GM23338 (cell line): ENCODE results near the gene MEF2A. TPM values are rescaled to one million over a fixed set of nuclear protein-coding genes. Genes with fewer than 3 reads are reported as not detected.

ENCODE experiments used
- ATAC-seq: fragments of 200-7000 bp; cut with Tn5 transposase; 3 replicates; pipeline ENCODE4 v1.9.1; 2020
- DNase-seq: peaks from one replicate; pipeline ENCODE4 v3.0.0-alpha.2; 2015; ENCODE audit warnings: low spot score
- H2AFZ ChIP-seq: fragments of 200-600 bp; sonication (generic); 2 replicates; pipeline ENCODE4 v1.8.0; 2016; ENCODE audit warnings: antibody characterized with exemption, mild to moderate bottlenecking, moderate library complexity
- H3F3A ChIP-seq: fragments of 200-600 bp; sonication (generic); replicated peaks from 2 replicates; pipeline ENCODE4 v1.8.0; 2017; ENCODE audit warnings: antibody characterized with exemption, mixed run types, low read depth
- H3K27ac ChIP-seq: fragments of 200-600 bp; sonication (generic); 2 replicates; pipeline ENCODE4 v1.6.1; 2016; ENCODE audit warnings: low read depth
- H3K27me3 ChIP-seq: fragments of 200-600 bp; sonication (generic); 2 replicates; pipeline ENCODE4 v1.8.0; 2016; ENCODE audit warnings: mild to moderate bottlenecking, mixed run types, moderate library complexity; ENCODE audit not compliant: insufficient read depth
- H3K36me3 ChIP-seq: fragments of 200-600 bp; sonication (generic); 2 replicates; pipeline ENCODE4 v1.8.0; 2016; ENCODE audit warnings: mild to moderate bottlenecking; ENCODE audit not compliant: insufficient read depth
- H3K4me1 ChIP-seq: fragments of 200-600 bp; sonication (generic); 2 replicates; pipeline ENCODE4 v1.8.0; 2016; ENCODE audit warnings: mild to moderate bottlenecking, moderate library complexity; ENCODE audit not compliant: insufficient read depth
- H3K4me2 ChIP-seq: fragments of 200-600 bp; sonication (generic); 2 replicates; pipeline ENCODE4 v1.7.1; 2017; ENCODE audit warnings: mixed run types
- H3K4me3 ChIP-seq: fragments of 200-600 bp; sonication (generic); 2 replicates; pipeline ENCODE4 v1.6.1; 2016; ENCODE audit warnings: mixed run types
- H3K79me2 ChIP-seq: fragments of 200-600 bp; sonication (generic); replicated peaks from 2 replicates; pipeline ENCODE4 v1.8.0; 2017; ENCODE audit warnings: mild to moderate bottlenecking; ENCODE audit not compliant: insufficient read depth
- H3K9me2 ChIP-seq: fragments of 200-600 bp; sonication (generic); 2 replicates; pipeline ENCODE4 v1.8.0; 2017; ENCODE audit not compliant: insufficient read depth
- H4K20me1 ChIP-seq: fragments of 200-600 bp; sonication (generic); replicated peaks from 2 replicates; pipeline ENCODE4 v1.8.0; 2017; ENCODE audit warnings: mild to moderate bottlenecking; ENCODE audit not compliant: insufficient read depth
- H3K27ac Mint-ChIP-seq: 2 replicates; pipeline ENCODE4 v1.8.0; 2020; ENCODE audit warnings: inconsistent platforms, mild to moderate bottlenecking, moderate library complexity, mixed read lengths
- H3K27me3 Mint-ChIP-seq: 3 replicates; pipeline ENCODE4 v1.8.0; 2022; ENCODE audit warnings: low read depth, mild to moderate bottlenecking, moderate library complexity, mixed read lengths, inconsistent platforms; ENCODE audit not compliant: insufficient read depth, poor library complexity
- H3K36me3 Mint-ChIP-seq: 3 replicates; pipeline ENCODE4 v1.8.0; 2021; ENCODE audit warnings: low read depth, mild to moderate bottlenecking, inconsistent platforms, moderate library complexity, mixed read lengths
- H3K4me1 Mint-ChIP-seq: 3 replicates; pipeline ENCODE4 v1.8.0; 2020; ENCODE audit warnings: mild to moderate bottlenecking, inconsistent platforms, mixed read lengths
- H3K4me3 Mint-ChIP-seq: 3 replicates; pipeline ENCODE4 v1.8.0; 2021; ENCODE audit warnings: moderate library complexity, mild to moderate bottlenecking, inconsistent platforms, mixed read lengths
- H3K9me3 Mint-ChIP-seq: 3 replicates; pipeline ENCODE4 v1.8.0; 2020; ENCODE audit warnings: moderate library complexity, mild to moderate bottlenecking, inconsistent platforms, mixed read lengths
- CREB1 ChIP-seq: fragments of 250-450 bp; sonication (Bioruptor Pico); IDR thresholded peaks from 2 replicates; pipeline ENCODE4 v1.5.0; 2020; ENCODE audit warnings: low read depth, mild to moderate bottlenecking, moderate library complexity
- EZH2 ChIP-seq: fragments of 200-600 bp; sonication (generic); IDR thresholded peaks from one replicate; pipeline ENCODE4 v1.8.0; 2017; ENCODE audit warnings: antibody characterized with exemption, mild to moderate bottlenecking, low read depth; ENCODE audit not compliant: unreplicated experiment
- EZH2phosphoT487 ChIP-seq: fragments of 200-600 bp; sonication (generic); IDR thresholded peaks from one replicate; pipeline ENCODE4 v1.8.1; 2018; ENCODE audit warnings: antibody characterized with exemption; ENCODE audit not compliant: unreplicated experiment
- JUNB ChIP-seq: IDR thresholded peaks from one replicate; pipeline ENCODE4 v1.6.1; 2016; ENCODE audit warnings: antibody characterized with exemption; ENCODE audit not compliant: unreplicated experiment
- NANOG ChIP-seq: IDR thresholded peaks from 2 replicates; pipeline ENCODE4 v1.6.1; 2016; ENCODE audit warnings: antibody characterized with exemption, borderline replicate concordance
- POLR2AphosphoS5 ChIP-seq: IDR thresholded peaks from 2 replicates; pipeline ENCODE4 v1.6.1; 2016; ENCODE audit warnings: antibody characterized with exemption, low read depth
- ZNF114 ChIP-seq: fragments of 250-450 bp; sonication (Bioruptor Pico); IDR thresholded peaks from 2 replicates; pipeline ENCODE4 v1.5.0; 2020; ENCODE audit warnings: mild to moderate bottlenecking, moderate library complexity
- ZNF331 ChIP-seq: fragments of 250-450 bp; sonication (Bioruptor Pico); IDR thresholded peaks from 2 replicates; pipeline ENCODE4 v1.5.0; 2020; ENCODE audit warnings: low read depth, mild to moderate bottlenecking, moderate library complexity
- polyA plus RNA-seq: library from polyadenylated mRNA; unstranded; fragments of >200 nt; fragmentation: Nextera tagmentation; extraction: Ambion mirVana; gene quantifications from 2 replicates; pipeline ENCODE4 v1.2.1, GENCODE V29; 2016
- total RNA-seq: library from RNA; depleted of rRNA; stranded (reverse); fragments of >200 nt; shearing (Covaris generic); gene quantifications from 2 replicates; pipeline ENCODE4 v1.2.3, GENCODE V29; 2014
- TF ChIP-seq, protein P1 (sequence below): IDR thresholded peaks from one replicate; pipeline ENCODE4 v1.6.1; 2018; ENCODE audit warnings: antibody characterized with exemption; ENCODE audit not compliant: unreplicated experiment
- TF ChIP-seq, protein P2 (sequence below): IDR thresholded peaks from 2 replicates; pipeline ENCODE4 v1.6.1; 2016; ENCODE audit warnings: antibody characterized with exemption

MEF2A gene
- total and polyA plus RNA-seq, 2 experiments from 2014 or later, result 20.3 to 42.3 TPM

DNA sequence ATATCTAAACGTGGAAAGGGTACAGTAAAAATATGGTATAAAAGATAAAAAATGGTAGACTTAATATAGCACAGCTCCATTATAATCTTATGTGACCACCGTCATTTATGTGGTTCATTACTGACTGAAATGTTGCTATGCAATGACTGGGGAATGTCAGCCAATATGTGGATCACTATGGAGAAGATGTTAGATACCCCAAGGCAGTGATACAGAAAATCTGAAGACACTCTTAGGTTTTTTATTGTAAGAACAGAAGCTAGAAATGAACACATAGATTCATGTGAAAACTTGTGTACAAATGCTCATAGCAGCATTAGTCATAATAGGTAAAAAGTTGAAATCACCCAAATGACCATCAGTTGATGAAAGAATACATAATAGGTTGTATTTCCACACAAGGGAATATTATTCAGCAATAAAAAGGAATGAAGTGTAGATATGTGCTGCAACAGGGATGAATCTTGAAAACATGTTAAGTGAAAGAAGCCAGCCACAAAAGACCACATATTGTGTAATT lies 18.4 kb downstream of the MEF2A start:
- Histone ChIP-seq H3K4me3 (no peak overlapping the region), H3F3A (no peaks in the 10 kb centered on the region), H3K4me2 (no peak overlapping the region), H3K79me2 (peaks cover 100% of the 10 kb centered on the region), H3K27me3 (no peaks in the 10 kb centered on the region), H3K9me2 (no peaks in the 10 kb centered on the region), H4K20me1 (no peaks in the 10 kb centered on the region), H3K36me3 (peaks cover 6% of the 10 kb centered on the region; the same call in 1 of the 2 replicates), H2AFZ (no peak overlapping the region), H3K27ac (no peak overlapping the region), H3K4me1 (peaks cover 51% of the 10 kb centered on the region)
- ATAC-seq (no peak), DNase-seq (no peak)
- Mint-ChIP-seq H3K27ac (no peak overlapping the region), H3K36me3 (peaks cover 29% of the 10 kb centered on the region; the same call in 2 of the 3 replicates), H3K9me3 (peaks cover 17% of the 10 kb centered on the region; the same call in 2 of the 3 replicates), H3K27me3 (peaks cover 5% of the 10 kb centered on the region), H3K4me1 (peaks cover 42% of the 10 kb centered on the region), H3K4me3 (no peak overlapping the region)
- TF ChIP-seq EZH2, result no peak
- no peak for TF ChIP-seq EZH2phosphoT487
- TF ChIP-seq CREB1, result no peak
- TF ChIP-seq, protein P1, sequence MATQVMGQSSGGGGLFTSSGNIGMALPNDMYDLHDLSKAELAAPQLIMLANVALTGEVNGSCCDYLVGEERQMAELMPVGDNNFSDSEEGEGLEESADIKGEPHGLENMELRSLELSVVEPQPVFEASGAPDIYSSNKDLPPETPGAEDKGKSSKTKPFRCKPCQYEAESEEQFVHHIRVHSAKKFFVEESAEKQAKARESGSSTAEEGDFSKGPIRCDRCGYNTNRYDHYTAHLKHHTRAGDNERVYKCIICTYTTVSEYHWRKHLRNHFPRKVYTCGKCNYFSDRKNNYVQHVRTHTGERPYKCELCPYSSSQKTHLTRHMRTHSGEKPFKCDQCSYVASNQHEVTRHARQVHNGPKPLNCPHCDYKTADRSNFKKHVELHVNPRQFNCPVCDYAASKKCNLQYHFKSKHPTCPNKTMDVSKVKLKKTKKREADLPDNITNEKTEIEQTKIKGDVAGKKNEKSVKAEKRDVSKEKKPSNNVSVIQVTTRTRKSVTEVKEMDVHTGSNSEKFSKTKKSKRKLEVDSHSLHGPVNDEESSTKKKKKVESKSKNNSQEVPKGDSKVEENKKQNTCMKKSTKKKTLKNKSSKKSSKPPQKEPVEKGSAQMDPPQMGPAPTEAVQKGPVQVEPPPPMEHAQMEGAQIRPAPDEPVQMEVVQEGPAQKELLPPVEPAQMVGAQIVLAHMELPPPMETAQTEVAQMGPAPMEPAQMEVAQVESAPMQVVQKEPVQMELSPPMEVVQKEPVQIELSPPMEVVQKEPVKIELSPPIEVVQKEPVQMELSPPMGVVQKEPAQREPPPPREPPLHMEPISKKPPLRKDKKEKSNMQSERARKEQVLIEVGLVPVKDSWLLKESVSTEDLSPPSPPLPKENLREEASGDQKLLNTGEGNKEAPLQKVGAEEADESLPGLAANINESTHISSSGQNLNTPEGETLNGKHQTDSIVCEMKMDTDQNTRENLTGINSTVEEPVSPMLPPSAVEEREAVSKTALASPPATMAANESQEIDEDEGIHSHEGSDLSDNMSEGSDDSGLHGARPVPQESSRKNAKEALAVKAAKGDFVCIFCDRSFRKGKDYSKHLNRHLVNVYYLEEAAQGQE, result no peak
- no peak for TF ChIP-seq NANOG
- TF ChIP-seq, protein P2, sequence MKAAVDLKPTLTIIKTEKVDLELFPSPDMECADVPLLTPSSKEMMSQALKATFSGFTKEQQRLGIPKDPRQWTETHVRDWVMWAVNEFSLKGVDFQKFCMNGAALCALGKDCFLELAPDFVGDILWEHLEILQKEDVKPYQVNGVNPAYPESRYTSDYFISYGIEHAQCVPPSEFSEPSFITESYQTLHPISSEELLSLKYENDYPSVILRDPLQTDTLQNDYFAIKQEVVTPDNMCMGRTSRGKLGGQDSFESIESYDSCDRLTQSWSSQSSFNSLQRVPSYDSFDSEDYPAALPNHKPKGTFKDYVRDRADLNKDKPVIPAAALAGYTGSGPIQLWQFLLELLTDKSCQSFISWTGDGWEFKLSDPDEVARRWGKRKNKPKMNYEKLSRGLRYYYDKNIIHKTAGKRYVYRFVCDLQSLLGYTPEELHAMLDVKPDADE, result no peak
- TF ChIP-seq JUNB, result no peak
- TF ChIP-seq ZNF331 (CRISPR knock-in tag), result no peak

DNA sequence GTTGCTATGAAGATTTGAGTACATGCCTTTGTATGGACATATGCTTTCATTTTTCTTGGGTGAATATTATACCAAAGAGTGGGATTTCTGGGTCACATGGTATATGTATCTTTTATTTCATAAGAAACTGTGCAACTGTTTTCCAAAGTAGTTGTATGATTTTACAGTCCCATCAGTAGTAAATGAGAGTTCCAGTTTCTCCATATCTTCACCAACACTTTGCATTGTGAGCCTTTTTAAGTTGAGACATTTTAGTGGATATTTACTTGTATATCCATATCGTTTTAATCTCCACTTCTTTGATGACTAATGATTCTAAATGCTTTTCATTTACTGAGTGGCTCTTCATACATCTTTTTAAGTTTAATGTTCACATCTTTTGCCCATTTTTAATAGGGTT lies 20.3 kb downstream of the MEF2A start:
- Mint-ChIP-seq H3K27ac (no peak overlapping the region), H3K36me3 (peaks cover 29% of the 10 kb centered on the region; the same call in 2 of the 3 replicates), H3K9me3 (peaks cover 17% of the 10 kb centered on the region; the same call in 2 of the 3 replicates), H3K4me1 (peaks cover 37% of the 10 kb centered on the region), H3K4me3 (no peak overlapping the region), H3K27me3 (no peaks in the 10 kb centered on the region)
- Histone ChIP-seq H4K20me1 (no peaks in the 10 kb centered on the region), H3K79me2 (peaks cover 100% of the 10 kb centered on the region), H2AFZ (no peak overlapping the region), H3K36me3 (peaks cover 6% of the 10 kb centered on the region; the same call in 1 of the 2 replicates), H3K4me3 (no peak overlapping the region), H3K27ac (no peak overlapping the region), H3K27me3 (no peaks in the 10 kb centered on the region), H3K9me2 (no peaks in the 10 kb centered on the region), H3K4me1 (peaks cover 37% of the 10 kb centered on the region), H3K4me2 (no peak overlapping the region), H3F3A (no peaks in the 10 kb centered on the region)
- DNase-seq (no peak), ATAC-seq (no peak)
- TF ChIP-seq, protein P1, result no peak
- no peak for TF ChIP-seq ZNF114 (CRISPR knock-in tag)
- no peak for TF ChIP-seq NANOG
- TF ChIP-seq EZH2, result no peak
- no peak for TF ChIP-seq CREB1
- no peak for TF ChIP-seq POLR2AphosphoS5
